ENCODE measurements around the gene MSLN. TPM values are rescaled to one million over a fixed set of nuclear protein-coding genes. Genes with fewer than 3 reads are reported as not detected.

The MSLN gene
- total and polyA plus RNA-seq, 2 of the 13 experiments (the other 11 are each of a cell fraction or from before 2014, with no cell fraction given), result 2.0 to 2.3 TPM

GRCh38 chr16:716200-716568, 44.4 kb upstream of the MSLN start (continued):
- TF ChIP-seq IRF9 (CRISPR knock-in tag; IDR thresholded peaks at IDR 0.05; ENCODE audit: borderline replicate concordance) (no peak), DPF2 (CRISPR knock-in tag; IDR thresholded peaks at IDR 0.05; ENCODE audit: borderline replicate concordance, low read depth) (no peak), TRIM24 (CRISPR knock-in tag; IDR thresholded peaks at IDR 0.05) (no peak), HES4 (CRISPR knock-in tag; IDR thresholded peaks at IDR 0.05; ENCODE audit: borderline replicate concordance) (no peak), NONO (IDR thresholded peaks at IDR 0.05) (no peak), NONO (CRISPR knock-in tag; conservative IDR thresholded peaks at IDR 0.05) (peak; percentile 20; the same call in 1 of the 2 replicates), ZNF691 (CRISPR knock-in tag; IDR thresholded peaks at IDR 0.05; ENCODE audit: borderline replicate concordance, low read depth) (no peak), ZNF460 (CRISPR knock-in tag; IDR thresholded peaks at IDR 0.05; ENCODE audit: borderline replicate concordance) (no peak), FIP1L1 (IDR thresholded peaks at IDR 0.05; ENCODE audit: borderline replicate concordance, insufficient read depth, low read depth, low read length) (no peak), JARID2 (CRISPR knock-in tag; IDR thresholded peaks at IDR 0.05; ENCODE audit: insufficient replicate concordance) (no peak), ZMAT5 (CRISPR knock-in tag; IDR thresholded peaks at IDR 0.05; ENCODE audit: borderline replicate concordance, low read depth) (no peak), PRDM10 (CRISPR knock-in tag; IDR thresholded peaks at IDR 0.05; ENCODE audit: low read depth) (no peak), ZNF891 (CRISPR knock-in tag; IDR thresholded peaks at IDR 0.05) (0 out of 2 replicates have a peak, but pooled peaks have one; percentile 2), TEAD3 (CRISPR knock-in tag; optimal IDR thresholded peaks at IDR 0.05; ENCODE audit: borderline replicate concordance) (no peak), PHF8 (CRISPR knock-in tag; IDR thresholded peaks at IDR 0.05) (no peak), ZBTB33 (CRISPR knock-in tag; IDR thresholded peaks at IDR 0.05) (no peak), HNF1B (CRISPR knock-in tag; IDR thresholded peaks at IDR 0.05) (no peak), TBP (CRISPR knock-in tag; IDR thresholded peaks at IDR 0.05) (no peak), E2F1 (CRISPR knock-in tag; IDR thresholded peaks at IDR 0.05) (no peak)

All from HepG2 (cell line).